A673 (cell line): ENCODE results near the gene PHTF2. TPM values are rescaled to one million over a fixed set of nuclear protein-coding genes. Genes with fewer than 3 reads are reported as not detected.

ENCODE experiments used
- BruUV-seq: library from RNA; stranded (reverse); fragments of 400-500 nt; replicated peaks from 2 replicates; lab custom pipeline; 2021; lab: Mats Ljungman, UMichigan
- CTCF ChIA-PET: fragments of 300-600 bp; sonication (Branson Sonifier 250); formaldehyde crosslinking; loops from one replicate; lab custom pipeline; 2022; ENCODE audit warnings: antibody characterized with exemption; lab: Charles Lee
- POLR2A ChIA-PET: fragments of 300-600 bp; sonication (Branson Sonifier 250); formaldehyde crosslinking; loops from one replicate; lab custom pipeline; 2022; ENCODE audit warnings: antibody characterized with exemption; ENCODE audit not compliant: low non-redundant PET; lab: Charles Lee
- DNase-seq: peaks from one replicate; pipeline ENCODE4 v3.0.0-alpha.2; 2015; ENCODE audit warnings: low spot score
- H3K27ac ChIP-seq: fragments of 200-600 bp; sonication (generic); 2 replicates; pipeline ENCODE4 v1.5.1; 2016; ENCODE audit warnings: mixed run types, low read depth, mild to moderate bottlenecking, mixed read lengths, antibody characterized with exemption, low read length; ENCODE audit not compliant: poor library complexity, severe bottlenecking
- H3K27me3 ChIP-seq: fragments of 200-600 bp; sonication (generic); replicated peaks from 2 replicates; pipeline ENCODE4 v1.6.1; 2017; ENCODE audit warnings: mixed run types, low read depth, mild to moderate bottlenecking, mixed read lengths, antibody characterized with exemption, low read length; ENCODE audit not compliant: insufficient read depth, poor library complexity
- H3K36me3 ChIP-seq: fragments of 200-600 bp; sonication (generic); 2 replicates; pipeline ENCODE4 v1.6.1; 2016; ENCODE audit warnings: mixed run types, mild to moderate bottlenecking, mixed read lengths, antibody characterized with exemption, low read length; ENCODE audit not compliant: insufficient read depth, poor library complexity, severe bottlenecking
- H3K4me1 ChIP-seq: fragments of 200-600 bp; sonication (generic); 2 replicates; pipeline ENCODE4 v1.6.1; 2017; ENCODE audit warnings: mixed run types, mild to moderate bottlenecking, mixed read lengths, antibody characterized with exemption, low read length; ENCODE audit not compliant: insufficient read depth, poor library complexity, severe bottlenecking
- H3K4me3 ChIP-seq: fragments of 200-600 bp; sonication (generic); 2 replicates; pipeline ENCODE4 v1.5.1; 2016; ENCODE audit warnings: low read depth, mixed run types, mild to moderate bottlenecking, mixed read lengths, low read length; ENCODE audit not compliant: poor library complexity, severe bottlenecking
- H3K9me3 ChIP-seq: fragments of 200-600 bp; sonication (generic); 2 replicates; pipeline ENCODE4 v1.6.1; 2016; ENCODE audit warnings: mixed run types, low read depth, mild to moderate bottlenecking, mixed read lengths, antibody characterized with exemption, low read length; ENCODE audit not compliant: poor library complexity, severe bottlenecking
- CTCF ChIP-seq: fragments of 300-800, 200-600 bp; sonication (generic); conservative IDR thresholded peaks from 2 replicates; pipeline ENCODE4 v1.5.1; 2017; ENCODE audit warnings: low read depth, mild to moderate bottlenecking, antibody characterized with exemption, low read length, moderate library complexity, mixed read lengths
- EZH2 ChIP-seq: fragments of 200-600 bp; sonication (generic); IDR thresholded peaks from 2 replicates; pipeline ENCODE4 v1.6.1; 2017; ENCODE audit warnings: borderline replicate concordance, low read depth, mild to moderate bottlenecking, mixed read lengths, antibody characterized with exemption, low read length; ENCODE audit not compliant: poor library complexity, severe bottlenecking
- intact Hi-C: fragments of 100-400 bp; cut with micrococcal nuclease; formaldehyde crosslinking; loops from one replicate; pipeline ENCODE4 v1.10.0; 2022; ENCODE audit not compliant: unreplicated experiment
- total RNA-seq: library from RNA; stranded (reverse); gene quantifications from 2 replicates; pipeline ENCODE4 v1.2.3, GENCODE V29; 2021

The PHTF2 gene
- total RNA-seq, 1 experiment from 2014 or later: 36.6 TPM

- no peaks in the 10 kb centered on the region for H3K9me3 ChIP-seq
- H3K27ac ChIP-seq: no peak overlapping the region
- no TSS peak for BruUV-seq
- ChIA-PET CTCF (no interaction called here), POLR2A (no interaction called here)
- no peak for TF ChIP-seq CTCF
- no peak for TF ChIP-seq EZH2
- no peaks in the 10 kb centered on the region for H3K27me3 ChIP-seq
- no peaks in the 10 kb centered on the region for H3K4me1 ChIP-seq
- no peak overlapping the region for H3K4me3 ChIP-seq
- no peak for DNase-seq
- intact Hi-C loops: no loop called here
- no peaks in the 10 kb centered on the region for H3K36me3 ChIP-seq
Observed at GRCh38 chr7:77908664-77909063, 110.1 kb downstream of the PHTF2 start.

GRCh38 chr7:77910124-77910523 is 111.6 kb downstream of the PHTF2 start:
- ChIA-PET CTCF (interaction anchor here (0.7 kb wide), 1 partner anchor 633 kb away, joined by 3 read pairs; no protein-coding TSS in a partner anchor), POLR2A (no interaction called here)
- Histone ChIP-seq H3K9me3 (no peaks in the 10 kb centered on the region), H3K27me3 (no peaks in the 10 kb centered on the region), H3K36me3 (no peaks in the 10 kb centered on the region), H3K4me3 (no peak overlapping the region), H3K27ac (no peak overlapping the region), H3K4me1 (no peaks in the 10 kb centered on the region)
- no peak for DNase-seq
- no peak for TF ChIP-seq EZH2
- TF ChIP-seq CTCF: peak; percentile 23; the same call in 1 of the 2 replicates
- intact Hi-C loops: no loop called here
- no TSS peak for BruUV-seq

- Histone ChIP-seq H3K4me3 (no peak overlapping the region), H3K27me3 (no peaks in the 10 kb centered on the region), H3K27ac (no peak overlapping the region), H3K36me3 (no peaks in the 10 kb centered on the region), H3K4me1 (no peaks in the 10 kb centered on the region), H3K9me3 (no peaks in the 10 kb centered on the region)
- peak; percentile 28 for DNase-seq
- ChIA-PET POLR2A (interaction anchor here (0.6 kb wide), 1 partner anchor 128 kb away, joined by 8 read pairs; no protein-coding TSS in a partner anchor), CTCF (no interaction called here)
- intact Hi-C loops: no loop called here
- BruUV-seq: no TSS peak
- TF ChIP-seq EZH2 (no peak), CTCF (no peak)
Observed at GRCh38 chr7:77912293-77912692, 113.7 kb downstream of the PHTF2 start.
